WTC11 (cell line): ENCODE data around the gene SYN1.

Experiments used
- ETV6 ChIP-seq: sonication (generic); formaldehyde crosslinking; IDR thresholded peaks from 2 replicates; pipeline ENCODE4 v1.8.1; 2022; ENCODE audit warnings: mild to moderate bottlenecking, missing genetic modification reagents
- ZNF138 ChIP-seq: sonication (generic); formaldehyde crosslinking; conservative IDR thresholded peaks from 2 replicates; pipeline ENCODE4 v1.8.1; 2022; ENCODE audit warnings: mild to moderate bottlenecking, moderate library complexity, missing genetic modification reagents
- TF ChIP-seq, protein P1 (sequence below): fragments of 200-600 bp; IDR thresholded peaks from 2 replicates; pipeline ENCODE4 v1.8.0; 2022; ENCODE audit warnings: antibody characterized with exemption
- TF ChIP-seq, protein P2 (sequence below): sonication (generic); formaldehyde crosslinking; IDR thresholded peaks from 2 replicates; pipeline ENCODE4 v1.8.0; 2022; ENCODE audit warnings: mild to moderate bottlenecking, missing genetic modification reagents

DNA sequence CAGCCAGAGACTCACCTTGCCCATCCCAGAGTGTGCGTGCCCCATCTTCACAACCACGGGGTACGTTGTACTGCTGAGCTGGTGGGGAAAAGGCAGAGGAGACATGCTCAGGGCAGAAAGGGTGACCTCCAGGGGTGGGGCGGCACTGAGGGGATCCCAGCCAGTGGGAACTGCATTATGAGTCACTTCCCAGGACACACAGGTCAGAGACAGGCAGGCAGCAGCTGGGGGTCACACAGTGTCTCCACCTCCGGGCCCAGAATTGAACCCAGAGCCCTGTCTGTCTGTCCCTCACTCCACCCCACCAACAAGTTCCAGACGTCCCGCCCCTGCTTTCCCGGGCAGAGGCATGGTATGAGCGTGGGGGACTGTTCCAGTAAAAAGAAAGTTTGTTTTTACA, 42.2 kb downstream of the SYN1 start:
- TF ChIP-seq, protein P1, sequence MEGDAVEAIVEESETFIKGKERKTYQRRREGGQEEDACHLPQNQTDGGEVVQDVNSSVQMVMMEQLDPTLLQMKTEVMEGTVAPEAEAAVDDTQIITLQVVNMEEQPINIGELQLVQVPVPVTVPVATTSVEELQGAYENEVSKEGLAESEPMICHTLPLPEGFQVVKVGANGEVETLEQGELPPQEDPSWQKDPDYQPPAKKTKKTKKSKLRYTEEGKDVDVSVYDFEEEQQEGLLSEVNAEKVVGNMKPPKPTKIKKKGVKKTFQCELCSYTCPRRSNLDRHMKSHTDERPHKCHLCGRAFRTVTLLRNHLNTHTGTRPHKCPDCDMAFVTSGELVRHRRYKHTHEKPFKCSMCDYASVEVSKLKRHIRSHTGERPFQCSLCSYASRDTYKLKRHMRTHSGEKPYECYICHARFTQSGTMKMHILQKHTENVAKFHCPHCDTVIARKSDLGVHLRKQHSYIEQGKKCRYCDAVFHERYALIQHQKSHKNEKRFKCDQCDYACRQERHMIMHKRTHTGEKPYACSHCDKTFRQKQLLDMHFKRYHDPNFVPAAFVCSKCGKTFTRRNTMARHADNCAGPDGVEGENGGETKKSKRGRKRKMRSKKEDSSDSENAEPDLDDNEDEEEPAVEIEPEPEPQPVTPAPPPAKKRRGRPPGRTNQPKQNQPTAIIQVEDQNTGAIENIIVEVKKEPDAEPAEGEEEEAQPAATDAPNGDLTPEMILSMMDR: no peak
- TF ChIP-seq ZNF138 (CRISPR knock-in tag): no peak
- TF ChIP-seq ETV6 (CRISPR knock-in tag): no peak
- TF ChIP-seq, protein P2, sequence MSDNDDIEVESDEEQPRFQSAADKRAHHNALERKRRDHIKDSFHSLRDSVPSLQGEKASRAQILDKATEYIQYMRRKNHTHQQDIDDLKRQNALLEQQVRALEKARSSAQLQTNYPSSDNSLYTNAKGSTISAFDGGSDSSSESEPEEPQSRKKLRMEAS (CRISPR knock-in tag): no peak
